Esophagus squamous epithelium (tissue), 5 donors: ENCODE measurements around the gene PSMD14. TPM values are rescaled to one million over a fixed set of nuclear protein-coding genes. Genes with fewer than 3 reads are reported as not detected.

Source experiments
- DNase-seq: peaks from one replicate; lab custom pipeline; 2025; lab: John Stamatoyannopoulos, UW
- H3K27ac ChIP-seq, 4 donors: fragments of 200-600 bp; sonication (generic); one replicate each; pipeline ENCODE4 v1.5.1; 2016 to 2019; ENCODE audit warnings: mild to moderate bottlenecking in 1 of 4
- H3K27me3 ChIP-seq, 4 donors: fragments of 200-600 bp; sonication (generic); 1 replicate in 3 of 4; 2 replicates in 1 of 4; pipeline versions ENCODE4 v1.5.1 to v1.6.0; 2017 to 2021; ENCODE audit warnings: antibody characterized with exemption in 1 of 4
- H3K36me3 ChIP-seq, 3 donors: fragments of 200-600 bp; sonication (generic); one replicate each; pipeline ENCODE4 v1.5.1; 2016 to 2019
- H3K4me1 ChIP-seq, 3 donors: fragments of 200-600 bp; sonication (generic); one replicate each; pipeline ENCODE4 v1.5.1; 2017 to 2019
- H3K4me3 ChIP-seq, 4 donors: fragments of 200-600 bp; sonication (generic); 1 replicate in 3 of 4; 2 replicates in 1 of 4; pipeline ENCODE4 v1.5.1; 2016 to 2019; ENCODE audit warnings: mild to moderate bottlenecking in 2 of 4, moderate library complexity in 1 of 4
- H3K9me3 ChIP-seq, 3 donors: fragments of 200-600 bp; sonication (generic); one replicate each; pipeline ENCODE4 v1.5.1; 2016 to 2019
- POLR2A ChIP-seq, 4 donors: fragments of 450-650 bp; IDR thresholded peaks; one replicate each; pipeline ENCODE4 v1.6.1; 2017; ENCODE audit warnings: antibody characterized with exemption in 4 of 4, mild to moderate bottlenecking in 4 of 4, moderate library complexity in 3 of 4
- WGBS, 2 donors: methylation state at CpG; one replicate each; pipeline ENCODE4 v1.1.5; 2018; 5-methylcytosine and 5-hydroxymethylcytosine counted together
- intact Hi-C: fragments of 100-400 bp; cut with DNase I; formaldehyde crosslinking; loops from one replicate; pipeline ENCODE4 v1.15.0; 2022
- total RNA-seq, 4 donors: library from RNA; depleted of rRNA; stranded (reverse); fragments of >200 nt; gene quantifications; one replicate each; pipeline ENCODE4 v1.1.0, GENCODE V29; 2016
- TF ChIP-seq, protein P1 (sequence below), 6 experiments: fragments of 450-650 bp in 4 of 6; fragments of 200-600 bp in 2 of 6; sonication (generic) in 2 of 6; IDR thresholded peaks; one replicate each; pipeline ENCODE4 v1.5.1; 2016 to 2019; ENCODE audit warnings: antibody characterized with exemption in 6 of 6, mild to moderate bottlenecking in 4 of 6, moderate library complexity in 4 of 6
- donor health status: DM: yes; HTN: yes; CAD: no.

Gene PSMD14
- total RNA-seq, 4 donors from 2014 or later: 32.8 to 86.9 (median 53.3) TPM

DNA sequence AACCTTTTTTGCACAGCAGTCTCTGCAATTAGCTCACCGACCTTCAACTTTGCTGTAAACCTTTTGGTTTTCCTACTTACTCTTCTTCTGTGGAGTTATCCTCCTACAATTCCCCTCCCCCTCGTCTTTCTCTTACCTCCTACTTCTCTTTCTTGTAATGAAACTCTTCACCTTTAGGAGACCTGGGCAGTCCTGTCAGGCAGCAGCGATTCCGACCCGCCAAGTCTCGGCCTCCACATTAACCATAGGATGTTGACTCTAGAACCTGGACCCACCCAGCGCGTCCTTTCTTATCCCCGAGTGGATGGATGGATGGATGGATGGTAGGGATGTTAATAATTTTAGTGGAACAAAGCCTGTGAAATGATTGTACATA, 116.2 kb downstream of the PSMD14 start:
- Histone ChIP-seq H3K27ac (no peak overlapping the region), H3K4me1 (peaks cover 3 to 36% (median 15%) of the 10 kb centered on the region in 3 donors), H3K27me3 (peaks cover 31 to 100% (median 65%) of the 10 kb centered on the region in 4 donors), H3K4me3 (peak overlapping the region; percentile 13 to 64 (median 32)), H3K9me3 (peaks cover 0 to 4% (median 0%) of the 10 kb centered on the region in 3 donors), H3K36me3 (no peaks in the 10 kb centered on the region)
- intact Hi-C loops: no loop called here
- TF ChIP-seq, protein P1, sequence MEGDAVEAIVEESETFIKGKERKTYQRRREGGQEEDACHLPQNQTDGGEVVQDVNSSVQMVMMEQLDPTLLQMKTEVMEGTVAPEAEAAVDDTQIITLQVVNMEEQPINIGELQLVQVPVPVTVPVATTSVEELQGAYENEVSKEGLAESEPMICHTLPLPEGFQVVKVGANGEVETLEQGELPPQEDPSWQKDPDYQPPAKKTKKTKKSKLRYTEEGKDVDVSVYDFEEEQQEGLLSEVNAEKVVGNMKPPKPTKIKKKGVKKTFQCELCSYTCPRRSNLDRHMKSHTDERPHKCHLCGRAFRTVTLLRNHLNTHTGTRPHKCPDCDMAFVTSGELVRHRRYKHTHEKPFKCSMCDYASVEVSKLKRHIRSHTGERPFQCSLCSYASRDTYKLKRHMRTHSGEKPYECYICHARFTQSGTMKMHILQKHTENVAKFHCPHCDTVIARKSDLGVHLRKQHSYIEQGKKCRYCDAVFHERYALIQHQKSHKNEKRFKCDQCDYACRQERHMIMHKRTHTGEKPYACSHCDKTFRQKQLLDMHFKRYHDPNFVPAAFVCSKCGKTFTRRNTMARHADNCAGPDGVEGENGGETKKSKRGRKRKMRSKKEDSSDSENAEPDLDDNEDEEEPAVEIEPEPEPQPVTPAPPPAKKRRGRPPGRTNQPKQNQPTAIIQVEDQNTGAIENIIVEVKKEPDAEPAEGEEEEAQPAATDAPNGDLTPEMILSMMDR (IDR thresholded peaks at IDR 0.05): no peak
- no peak for TF ChIP-seq POLR2A (IDR thresholded peaks at IDR 0.05)
- 17 to 19% methylated on average over 9 of the region's 9 CpGs for WGBS, 2 donors
- DNase-seq: no peak

DNA sequence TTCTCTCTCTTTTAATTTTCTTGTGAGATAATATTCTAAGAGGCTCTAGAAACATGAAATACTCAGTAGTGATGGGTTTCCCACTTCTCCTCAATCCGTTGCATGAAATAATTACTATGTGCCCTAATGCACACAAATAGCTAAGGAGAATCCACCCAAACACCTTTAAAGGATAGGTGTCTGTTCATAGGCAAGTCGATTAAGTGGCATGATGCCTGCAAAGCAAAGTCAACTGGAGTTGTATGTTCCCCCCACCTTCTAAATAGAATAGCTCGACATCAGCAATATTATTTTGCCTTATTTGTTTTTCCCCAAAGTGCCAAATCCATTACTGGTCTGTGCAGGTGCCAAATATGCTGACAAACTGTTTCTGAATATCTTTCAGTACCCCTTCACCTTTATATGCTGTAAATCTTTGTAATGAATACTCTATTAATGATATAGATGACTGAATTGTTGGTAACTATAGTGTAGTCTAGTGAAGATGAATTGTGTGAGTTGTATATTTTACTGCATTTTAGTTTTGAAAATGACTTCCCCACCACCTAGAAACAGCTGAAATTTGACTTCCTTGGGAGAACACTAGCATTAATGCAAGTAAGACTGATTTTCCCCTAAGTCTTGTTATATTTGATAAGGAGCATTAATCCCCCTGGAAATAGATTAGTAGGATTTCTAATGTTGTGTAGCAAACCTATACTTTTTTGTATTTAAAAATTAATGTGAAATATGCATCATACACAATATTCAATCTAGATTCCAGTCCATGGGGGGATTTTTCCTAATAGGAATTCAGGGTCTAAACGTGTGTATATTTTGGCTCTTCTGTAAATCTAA, 116.9 kb downstream of the PSMD14 start:
- intact Hi-C loops: no loop called here
- 19 to 32% methylated on average over 4 of the region's 4 CpGs for WGBS, 2 donors

DNA sequence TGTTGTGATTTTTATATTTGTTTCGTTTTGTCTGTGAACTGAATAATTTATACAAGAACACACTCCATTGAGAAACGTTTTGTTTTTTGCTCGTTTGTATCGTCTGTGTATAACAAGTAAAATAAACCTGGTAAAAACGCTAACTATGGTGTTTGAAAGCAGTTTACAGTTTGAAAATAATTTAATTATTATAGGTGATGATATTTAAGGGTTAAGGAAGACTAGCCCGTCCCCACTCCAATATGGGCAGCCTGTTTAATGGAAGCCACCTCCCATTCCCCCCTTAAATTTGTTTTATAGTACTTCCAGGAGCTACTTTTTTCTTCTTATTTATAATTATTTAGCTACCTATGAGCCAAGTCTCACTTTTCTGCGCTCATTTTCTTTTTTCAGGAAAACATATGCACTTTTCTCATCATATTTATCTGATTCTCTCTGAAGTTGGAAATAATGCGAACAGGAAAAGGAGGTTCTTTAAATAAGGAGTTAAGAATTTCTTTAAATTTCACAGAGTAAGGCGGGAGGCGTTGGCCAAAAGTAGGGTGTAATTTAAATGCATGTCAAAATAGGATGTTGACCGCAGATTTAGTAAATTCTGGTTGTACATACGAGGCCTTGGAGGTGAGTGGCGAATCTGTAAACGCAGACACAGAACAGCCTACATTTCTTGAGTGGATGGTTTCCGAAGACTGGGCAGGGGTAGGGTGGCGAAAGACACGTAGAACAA, 117.7 kb downstream of the PSMD14 start:
- Histone ChIP-seq H3K27me3 (peaks cover 31 to 100% (median 54%) of the 10 kb centered on the region in 4 donors), H3K4me3 (no peak overlapping the region), H3K36me3 (no peaks in the 10 kb centered on the region), H3K9me3 (peaks cover 0 to 4% (median 0%) of the 10 kb centered on the region in 3 donors), H3K4me1 (peaks cover 3 to 36% (median 15%) of the 10 kb centered on the region in 3 donors), H3K27ac (no peak overlapping the region)
- intact Hi-C loops: no loop called here
- no peak for DNase-seq
- WGBS, 2 donors: 33% methylated on average over 17 of the region's 17 CpGs
- TF ChIP-seq, protein P1 (IDR thresholded peaks at IDR 0.05): no peak
- no peak for TF ChIP-seq POLR2A (IDR thresholded peaks at IDR 0.05)

More for the DNA sequence above, 116.9 kb downstream of the PSMD14 start:
- DNase-seq: no peak
- H3K4me1 ChIP-seq: peaks cover 3 to 36% (median 15%) of the 10 kb centered on the region in 3 donors
- H3K4me3 ChIP-seq: no peak overlapping the region
- H3K9me3 ChIP-seq: peaks cover 0 to 4% (median 0%) of the 10 kb centered on the region in 3 donors
- no peak overlapping the region for H3K27ac ChIP-seq
- no peak for TF ChIP-seq POLR2A (IDR thresholded peaks at IDR 0.05)
- TF ChIP-seq, protein P1 (IDR thresholded peaks at IDR 0.05): no peak
- no peaks in the 10 kb centered on the region for H3K36me3 ChIP-seq
- peaks cover 31 to 100% (median 61%) of the 10 kb centered on the region in 4 donors for H3K27me3 ChIP-seq

DNA sequence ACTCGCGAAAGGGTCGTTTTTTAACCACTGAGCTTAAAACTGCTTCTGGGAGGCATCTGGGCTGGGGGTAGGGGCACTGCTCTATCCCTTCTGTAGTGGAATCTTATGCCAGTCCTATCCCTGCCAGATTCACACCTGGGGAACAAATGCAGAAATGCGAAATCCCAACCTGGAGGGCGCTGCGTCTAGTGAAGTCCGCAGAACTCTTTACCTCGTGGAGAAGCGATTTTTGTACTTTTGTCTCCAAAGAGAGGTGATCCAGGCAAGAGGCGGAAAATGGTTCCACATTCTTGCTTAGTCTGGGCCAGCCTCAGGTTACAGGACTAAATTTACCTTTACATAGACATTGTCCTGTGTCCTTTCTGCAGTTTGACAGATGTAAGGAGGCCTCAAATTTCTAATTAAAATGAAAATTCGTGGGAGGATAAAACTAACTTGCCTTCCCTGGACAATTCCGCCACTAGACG, 118.3 kb downstream of the PSMD14 start:
- H3K4me1 ChIP-seq: peaks cover 3 to 36% (median 15%) of the 10 kb centered on the region in 3 donors
- H3K36me3 ChIP-seq: no peaks in the 10 kb centered on the region
- peaks cover 31 to 100% (median 51%) of the 10 kb centered on the region in 4 donors for H3K27me3 ChIP-seq
- no peak overlapping the region for H3K27ac ChIP-seq
- H3K4me3 ChIP-seq: peak overlapping the region in 2 of 4 donors; percentile 37 to 57
- no peak for DNase-seq
- intact Hi-C loops: no loop called here
- no peak for TF ChIP-seq POLR2A (IDR thresholded peaks at IDR 0.05)
- TF ChIP-seq, protein P1 (IDR thresholded peaks at IDR 0.05): peak in 2 of 6 experiments; percentile 20 to 29
- 29 to 31% methylated on average over 13 of the region's 13 CpGs for WGBS, 2 donors
- H3K9me3 ChIP-seq: peaks cover 0 to 4% (median 0%) of the 10 kb centered on the region in 3 donors
